ENCODE measurements around the gene SHOC2. TPM values are rescaled to one million over a fixed set of nuclear protein-coding genes. Genes with fewer than 3 reads are reported as not detected.

The SHOC2 gene
- total and polyA plus RNA-seq, 2 of the 13 experiments (the other 11 are each of a cell fraction or from before 2014, with no cell fraction given) = 8.6 to 25.5 TPM

- Histone ChIP-seq H3K27ac (ENCODE audit: extremely low read length, insufficient read depth, low read length) (peak overlapping the region; percentile 92), H3K4me3 (replicated peaks in 1 of 3; ENCODE audit: insufficient read depth in 1 of 3, low read depth in 2 of 3, low read length in 3 of 3) (peak overlapping the region; percentile 72 to 82 (median 76)), H4K20me1 (ENCODE audit: insufficient read depth, low read length) (peaks cover 6% of the 10 kb centered on the region; the same call in 1 of the 2 replicates), H3K9ac (ENCODE audit: insufficient read depth, low read depth, low read length) (peak overlapping the region; percentile 78), H3K4me1 (ENCODE audit: insufficient read depth, low read length) (peaks cover 40% of the 10 kb centered on the region), H3K79me2 (ENCODE audit: insufficient read depth, low read length) (peaks cover 30% of the 10 kb centered on the region), H2AFZ (ENCODE audit: low read length) (no peak overlapping the region), H3K9me3 (ENCODE audit: low read length) (no peaks in the 10 kb centered on the region), H3K4me2 (ENCODE audit: low read depth, low read length) (peak overlapping the region; percentile 79), H3K27me3 (ENCODE audit: control insufficient read depth in 1 of 2, insufficient read depth in 2 of 2, low read length in 2 of 2) (no peaks in the 10 kb centered on the region), H3K36me3 (replicated peaks in 1 of 2; ENCODE audit: control insufficient read depth in 1 of 2, insufficient read depth in 2 of 2, low read length in 2 of 2) (peaks cover 2 to 12% of the 10 kb centered on the region in 2 experiments)
- ATAC-seq = no peak
- DNase-seq (ENCODE audit: low spot score) = no peak
- WGBS (ENCODE audit: low lambda C conversion rate) = 9% methylated on average over 16 of the region's 16 CpGs
- FAIRE-seq = no peak
- POLR2A ChIA-PET = interaction anchor here (0.8 to 1.9 kb wide), 4 partner anchors 21 to 46 kb away, joined by 3 to 16 read pairs (median 4); partner anchors contain the start of genes BBIP1 and SHOC2
- BruUV-seq (replicated peaks) = TSS peak; percentile 62
- TF ChIP-seq CREB1 (IDR thresholded peaks at IDR 0.05) (no peak), CREB1 (CRISPR knock-in tag; IDR thresholded peaks at IDR 0.05) (peak; percentile 55), NCOR1 (IDR thresholded peaks at IDR 0.05; ENCODE audit: borderline replicate concordance, low read length) (0 out of 2 replicates have a peak, but pooled peaks have one; percentile 3), ZBTB42 (CRISPR knock-in tag; IDR thresholded peaks at IDR 0.05) (no peak), TBP (CRISPR knock-in tag; IDR thresholded peaks at IDR 0.05) (no peak), ZNF879 (CRISPR knock-in tag; IDR thresholded peaks at IDR 0.05) (0 out of 2 replicates have a peak, but pooled peaks have one; percentile 0), ATF1 (CRISPR knock-in tag; IDR thresholded peaks at IDR 0.05) (peak; percentile 43; the same call in 1 of the 2 replicates), SP140L (CRISPR knock-in tag; IDR thresholded peaks at IDR 0.05; ENCODE audit: borderline replicate concordance) (0 out of 2 replicates have a peak, but pooled peaks have one; percentile 22)
- intact Hi-C loops (cut with micrococcal nuclease; ENCODE audit: unreplicated experiment) = loop anchor here (5.0 kb wide), 3 partner anchors 41 to 126 kb away; no protein-coding TSS in a partner anchor
- CTCF ChIA-PET (ENCODE audit: low intra/inter-chr PET ratio, low total read pairs) = no interaction called here
- in situ Hi-C loops (cut with HindIII; ENCODE audit: extremely low pct_ligation_motif_present, low pct_unique_long_range_greater_than_20kb) = no loop called here
These were observed 46.1 kb upstream of the SHOC2 start for GRCh38 chr10:110872984-110873923.
